HepG2 (cell line): ENCODE measurements around the gene ARMH4. TPM values are rescaled to one million over a fixed set of nuclear protein-coding genes. Genes with fewer than 3 reads are reported as not detected.
A peak's percentile ranks its signal among the peaks of the same experiment; 100 is the strongest.

ENCODE experiments used
- ATAC-seq: fragments of 200-7000 bp; cut with Tn5 transposase; 3 replicates; pipeline ENCODE4 v1.9.1; 2020; ENCODE audit warnings: mild to moderate bottlenecking, moderate library complexity
- BruUV-seq: library from RNA; stranded (reverse); fragments of 400-500 nt; replicated peaks from 2 replicates; lab custom pipeline; 2021; lab: Mats Ljungman, UMichigan
- CTCF ChIA-PET: fragments of 300-600 bp; formaldehyde crosslinking; extraction: SDS; loops from one replicate; lab custom pipeline; 2021; ENCODE audit warnings: low total read pairs, inconsistent platforms, low intra/inter-chr PET ratio; lab: Yijun Ruan, JAX
- POLR2A ChIA-PET: fragments of 350-600 bp; sonication (Branson Sonifier 250); formaldehyde crosslinking; loops from one replicate; lab custom pipeline; 2020; ENCODE audit warnings: antibody characterized with exemption, inconsistent platforms; lab: Yijun Ruan, JAX
- DNase-seq: peaks from one replicate; pipeline ENCODE4 v3.0.0-alpha.2; 2015; ENCODE audit warnings: low spot score
- FAIRE-seq: peaks from 3 replicates; lab custom pipeline; 2011; peaks lifted over from hg19 to GRCh38; lab: Jason Lieb, UNC
- H2AFZ ChIP-seq: one replicate; pipeline ENCODE4 v1.6.1; 2011; ENCODE audit warnings: low read length, inconsistent platforms
- H3K27ac ChIP-seq: fragments of 300-600 bp; 3 replicates; pipeline ENCODE4 v1.8.0; 2011; ENCODE audit warnings: mixed run types, mild to moderate bottlenecking, mixed read lengths, low read length, inconsistent platforms; ENCODE audit not compliant: insufficient read depth; ENCODE audit errors: extremely low read length
- H3K27me3 ChIP-seq, 2 experiments: fragments of 200-600 bp in 1 of 2; 2 replicates in 1 of 2; 3 replicates in 1 of 2; pipeline versions ENCODE4 v1.6.0 to v1.8.0; 2011; ENCODE audit warnings: low read length in 2 of 2, mild to moderate bottlenecking in 2 of 2, moderate library complexity in 2 of 2, inconsistent platforms in 1 of 2; ENCODE audit not compliant: insufficient read depth in 2 of 2, control insufficient read depth in 1 of 2
- H3K36me3 ChIP-seq, 2 experiments: fragments of 200-600 bp in 1 of 2; replicated peaks in 1 of 2; 2 replicates in 1 of 2; 3 replicates in 1 of 2; pipeline versions ENCODE4 v1.5.1 to v1.8.0; 2011; ENCODE audit warnings: low read length in 2 of 2, inconsistent platforms in 1 of 2; ENCODE audit not compliant: insufficient read depth in 2 of 2, control insufficient read depth in 1 of 2
- H3K4me1 ChIP-seq: 2 replicates; pipeline ENCODE4 v1.5.1; 2012; ENCODE audit warnings: low read length, inconsistent platforms; ENCODE audit not compliant: insufficient read depth
- H3K4me2 ChIP-seq: 2 replicates; pipeline ENCODE4 v1.6.0; 2011; ENCODE audit warnings: low read depth, low read length, inconsistent platforms
- H3K4me3 ChIP-seq, 3 experiments: fragments of 200-600 bp in 1 of 3; sonication (generic), shearing (Covaris generic) in 1 of 3; replicated peaks in 1 of 3; 2 replicates each; pipeline ENCODE4 v1.5.1; 2011 to 2016; ENCODE audit warnings: low read length in 3 of 3, inconsistent platforms in 2 of 3, low read depth in 2 of 3, mild to moderate bottlenecking in 2 of 3, control low read depth in 1 of 3, mixed read lengths in 1 of 3; ENCODE audit not compliant: insufficient read depth in 1 of 3
- H3K79me2 ChIP-seq: one replicate; pipeline ENCODE4 v1.6.1; 2011; ENCODE audit warnings: low read length, inconsistent platforms; ENCODE audit not compliant: insufficient read depth
- H3K9ac ChIP-seq: 2 replicates; pipeline ENCODE4 v1.6.0; 2011; ENCODE audit warnings: mild to moderate bottlenecking, low read depth, low read length, inconsistent platforms; ENCODE audit not compliant: insufficient read depth
- H3K9me3 ChIP-seq: 2 replicates; pipeline ENCODE4 v1.5.1; 2012; ENCODE audit warnings: mild to moderate bottlenecking, low read length
- H4K20me1 ChIP-seq: 2 replicates; pipeline ENCODE4 v1.6.0; 2011; ENCODE audit warnings: inconsistent platforms, mild to moderate bottlenecking, low read length, moderate library complexity; ENCODE audit not compliant: insufficient read depth
- BCL3 ChIP-seq: sonication (generic); formaldehyde crosslinking; IDR thresholded peaks from 2 replicates; pipeline ENCODE4 v1.5.1; 2020; ENCODE audit warnings: mild to moderate bottlenecking, missing genetic modification reagents, moderate library complexity
- BORCS8-MEF2B ChIP-seq: sonication (generic); formaldehyde crosslinking; IDR thresholded peaks from 2 replicates; pipeline ENCODE4 v1.8.0; 2022; ENCODE audit warnings: mild to moderate bottlenecking, missing genetic modification reagents
- HOXA9 ChIP-seq: sonication (generic); formaldehyde crosslinking; IDR thresholded peaks from 2 replicates; pipeline ENCODE4 v1.8.1; 2022; ENCODE audit warnings: missing genetic modification reagents, mild to moderate bottlenecking, moderate library complexity, borderline replicate concordance
- IRF9 ChIP-seq: sonication (generic); formaldehyde crosslinking; IDR thresholded peaks from 2 replicates; pipeline ENCODE4 v1.8.0; 2022; ENCODE audit warnings: missing genetic modification reagents, mild to moderate bottlenecking, borderline replicate concordance
- MYC ChIP-seq: sonication (generic); formaldehyde crosslinking; IDR thresholded peaks from 2 replicates; pipeline ENCODE4 v1.9.0; 2021; ENCODE audit warnings: missing genetic modification reagents, borderline replicate concordance
- POLR2A ChIP-seq, 2 experiments: IDR thresholded peaks; 2 replicates each; pipeline ENCODE4 v1.6.1; 2011; ENCODE audit warnings: low read depth in 2 of 2, low read length in 2 of 2, mild to moderate bottlenecking in 1 of 2, moderate library complexity in 1 of 2; ENCODE audit not compliant: insufficient read depth in 1 of 2
- TFE3 ChIP-seq: IDR thresholded peaks from 2 replicates; pipeline ENCODE4 v1.6.1; 2016
- ZBED4 ChIP-seq: sonication (generic); formaldehyde crosslinking; IDR thresholded peaks from 2 replicates; pipeline ENCODE4 v1.4.0; 2020; ENCODE audit warnings: missing genetic modification reagents, borderline replicate concordance
- ZBTB37 ChIP-seq: sonication (generic); formaldehyde crosslinking; IDR thresholded peaks from 2 replicates; pipeline ENCODE4 v1.4.0; 2020; ENCODE audit warnings: mild to moderate bottlenecking, missing genetic modification reagents
- ZC3H13 ChIP-seq: sonication (generic); formaldehyde crosslinking; IDR thresholded peaks from 2 replicates; pipeline ENCODE4 v1.8.1; 2023; ENCODE audit warnings: mild to moderate bottlenecking, missing genetic modification reagents, moderate library complexity
- ZIK1 ChIP-seq: sonication (generic); formaldehyde crosslinking; IDR thresholded peaks from 2 replicates; pipeline ENCODE4 v1.5.0; 2020; ENCODE audit warnings: mild to moderate bottlenecking, low read depth, missing genetic modification reagents, borderline replicate concordance
- ZNF225 ChIP-seq: sonication (generic); formaldehyde crosslinking; IDR thresholded peaks from 2 replicates; pipeline ENCODE4 v1.4.0; 2020; ENCODE audit warnings: mild to moderate bottlenecking, missing genetic modification reagents
- ZNF264 ChIP-seq: sonication (generic); formaldehyde crosslinking; IDR thresholded peaks from 2 replicates; pipeline ENCODE4 v1.4.0; 2020; ENCODE audit warnings: missing genetic modification reagents
- ZSCAN29 ChIP-seq: sonication (generic); formaldehyde crosslinking; conservative IDR thresholded peaks from 2 replicates; pipeline ENCODE4 v1.4.0; 2020; ENCODE audit warnings: mild to moderate bottlenecking, missing genetic modification reagents
- WGBS: methylation state at CpG from one replicate; pipeline ENCODE4 v1.1.6; 2017; ENCODE audit warnings: low lambda C conversion rate; 5-methylcytosine and 5-hydroxymethylcytosine counted together
- in situ Hi-C: cut with HindIII; loops from 2 replicates; pipeline ENCODE4 v1.10.0; 2017; ENCODE audit warnings: low pct_unique_long_range_greater_than_20kb; ENCODE audit not compliant: extremely low pct_ligation_motif_present
- intact Hi-C: fragments of 100-400 bp; cut with micrococcal nuclease; formaldehyde crosslinking; loops from one replicate; pipeline ENCODE4 v1.10.0; 2022; ENCODE audit not compliant: unreplicated experiment
- polyA plus RNA-seq, 8 experiments: library from polyadenylated mRNA; depleted of rRNA in 3 of 8; stranded (reverse) in 7 of 8; unstranded in 1 of 8; fragments of >200 nt; fragmentation: Illumina TruSeq in 4 of 8; extraction: Trizol in 4 of 8; gene quantifications; 2 replicates each; pipeline versions ENCODE4 v1.2.1 to v1.2.3, GENCODE V29; 2011 to 2016; ENCODE audit warnings: low read depth in 4 of 8, missing spikeins in 1 of 8, mixed read lengths in 1 of 8; ENCODE audit not compliant: insufficient read depth in 1 of 8
- total RNA-seq, 5 experiments: library from RNA; depleted of rRNA; stranded (reverse); fragments of >200 nt; fragmentation: Illumina TruSeq; extraction: Trizol; gene quantifications; 2 replicates each; pipeline ENCODE4 v1.2.3, GENCODE V29; 2016; ENCODE audit warnings: low read depth in 1 of 5

ARMH4 gene
- total and polyA plus RNA-seq, 2 of the 13 experiments (the other 11 are each of a cell fraction or from before 2014, with no cell fraction given), result 0.02 to 0.18 TPM

GRCh38 chr14:58014778-58015177 is 137.2 kb downstream of the ARMH4 start:
- POLR2A ChIA-PET, result no interaction called here
- intact Hi-C loops (no loop called here), in situ Hi-C loops (no loop called here)
- WGBS, result 6% methylated on average over 2 of the region's 2 CpGs
- Histone ChIP-seq H3K4me3 (no peak overlapping the region), H3K79me2 (no peaks in the 10 kb centered on the region), H3K36me3 (no peaks in the 10 kb centered on the region), H4K20me1 (no peaks in the 10 kb centered on the region), H3K9me3 (no peaks in the 10 kb centered on the region), H2AFZ (no peak overlapping the region), H3K4me2 (no peak overlapping the region), H3K9ac (no peak overlapping the region), H3K27ac (no peak overlapping the region), H3K4me1 (no peaks in the 10 kb centered on the region), H3K27me3 (no peaks in the 10 kb centered on the region)
- ATAC-seq (peak; percentile 38; the same call in 1 of the 3 replicates), FAIRE-seq (no peak), DNase-seq (no peak)
- no TSS peak for BruUV-seq
- CTCF ChIA-PET, result no interaction called here
- TF ChIP-seq ZC3H13 (CRISPR knock-in tag), result no peak
- no peak for TF ChIP-seq BCL3
- no peak for TF ChIP-seq POLR2A (IDR thresholded peaks at IDR 0.05; ENCODE audit: insufficient read depth in 1 of 2, low read depth in 2 of 2, low read length in 2 of 2)
- no peak for TF ChIP-seq BORCS8-MEF2B (CRISPR knock-in tag)
- TF ChIP-seq IRF9 (CRISPR knock-in tag), result no peak
- TF ChIP-seq ZBTB37 (CRISPR knock-in tag), result no peak
- no peak for TF ChIP-seq ZBED4
- no peak for TF ChIP-seq TFE3 (CRISPR knock-in tag)
- TF ChIP-seq MYC, result no peak
- TF ChIP-seq ZIK1, result no peak
- no peak for TF ChIP-seq ZNF264
- no peak for TF ChIP-seq ZSCAN29 (CRISPR knock-in tag)
- TF ChIP-seq HOXA9 (CRISPR knock-in tag), result no peak
- no peak for TF ChIP-seq ZNF225
